SK-N-SH (cell line): ENCODE measurements around the gene KNDC1. TPM values are rescaled to one million over a fixed set of nuclear protein-coding genes. Genes with fewer than 3 reads are reported as not detected.

ENCODE experiments used
- CTCF ChIA-PET: fragments of 300-600, 350-600 bp; formaldehyde crosslinking; extraction: SDS; loops from one replicate; lab custom pipeline; 2021; lab: Yijun Ruan, JAX
- POLR2A ChIA-PET: fragments of 350-600 bp; sonication (Branson Sonifier 250); formaldehyde crosslinking; extraction: SDS; loops from one replicate; lab custom pipeline; 2020; ENCODE audit warnings: antibody characterized with exemption, inconsistent platforms; lab: Yijun Ruan, JAX
- DNase-seq: peaks from one replicate; pipeline ENCODE4 v3.0.0; 2012
- H2AFZ ChIP-seq: fragments of 200-600 bp; sonication (generic); 2 replicates; pipeline ENCODE4 v1.8.1; 2016; ENCODE audit warnings: antibody characterized with exemption, mild to moderate bottlenecking, low read depth
- H3F3A ChIP-seq: fragments of 200-600 bp; sonication (generic); replicated peaks from 2 replicates; pipeline ENCODE3; 2016; ENCODE audit warnings: antibody characterized with exemption, mild to moderate bottlenecking; ENCODE audit not compliant: insufficient read depth
- H3K27ac ChIP-seq, 2 experiments: fragments of 200-500 bp in 1 of 2; fragments of 200-600 bp in 1 of 2; sonication (Bioruptor generic) in 1 of 2; sonication (generic), shearing (Covaris generic) in 1 of 2; 2 replicates each; pipeline versions ENCODE4 v1.5.1 to v1.6.1; 2014 to 2016; ENCODE audit warnings: low read depth in 2 of 2, inconsistent platforms in 1 of 2, low read length in 1 of 2, mild to moderate bottlenecking in 1 of 2, mixed read lengths in 1 of 2
- H3K27me3 ChIP-seq: fragments of 200-600 bp; sonication (generic), shearing (Covaris generic); 2 replicates; pipeline ENCODE4 v1.6.1; 2016; ENCODE audit warnings: mixed run types; ENCODE audit not compliant: insufficient read depth
- H3K36me3 ChIP-seq, 2 experiments: fragments of 200-500 bp in 1 of 2; fragments of 200-600 bp in 1 of 2; sonication (Bioruptor generic) in 1 of 2; sonication (generic) in 1 of 2; replicated peaks in 1 of 2; 2 replicates each; pipeline versions ENCODE3 to v1.5.1; 2014 to 2016; ENCODE audit warnings: low read length in 1 of 2, mild to moderate bottlenecking in 1 of 2; ENCODE audit not compliant: insufficient read depth in 2 of 2, control insufficient read depth in 1 of 2
- H3K4me1 ChIP-seq, 2 experiments: fragments of 200-500 bp in 1 of 2; fragments of 200-600 bp in 1 of 2; sonication (Bioruptor generic) in 1 of 2; sonication (generic), shearing (Covaris generic) in 1 of 2; 2 replicates each; pipeline versions ENCODE4 v1.5.1 to v1.6.1; 2014 to 2016; ENCODE audit warnings: low read depth in 1 of 2, low read length in 1 of 2, mixed run types in 1 of 2; ENCODE audit not compliant: insufficient read depth in 2 of 2, control insufficient read depth in 1 of 2
- H3K4me2 ChIP-seq: fragments of 200-600 bp; sonication (generic), shearing (Covaris generic); 2 replicates; pipeline ENCODE4 v1.6.1; 2017; ENCODE audit warnings: mixed run types
- H3K4me3 ChIP-seq, 2 experiments: fragments of 200-500 bp in 1 of 2; fragments of 200-600 bp in 1 of 2; sonication (Bioruptor generic) in 1 of 2; sonication (generic), shearing (Covaris generic) in 1 of 2; 2 replicates each; pipeline versions ENCODE4 v1.5.1 to v1.8.1; 2014 to 2016; ENCODE audit warnings: low read depth in 2 of 2, inconsistent platforms in 1 of 2, low read length in 1 of 2, mild to moderate bottlenecking in 1 of 2, mixed read lengths in 1 of 2, moderate library complexity in 1 of 2
- H3K79me2 ChIP-seq: fragments of 200-600 bp; sonication (generic); 2 replicates; pipeline ENCODE4 v1.8.1; 2017; ENCODE audit warnings: mild to moderate bottlenecking; ENCODE audit not compliant: insufficient read depth
- H3K9ac ChIP-seq: fragments of 200-600 bp; sonication (generic); 2 replicates; pipeline ENCODE4 v1.6.1; 2017; ENCODE audit warnings: mixed run types
- H3K9me2 ChIP-seq: fragments of 200-600 bp; sonication (generic); 2 replicates; pipeline ENCODE4 v1.6.1; 2017; ENCODE audit warnings: mixed run types
- H3K9me3 ChIP-seq: fragments of 200-600 bp; sonication (generic); 2 replicates; pipeline ENCODE4 v1.6.1; 2017; ENCODE audit warnings: mixed run types, mild to moderate bottlenecking, moderate library complexity
- H4K20me1 ChIP-seq: fragments of 200-600 bp; sonication (generic); 2 replicates; pipeline ENCODE4 v1.6.1; 2017; ENCODE audit warnings: mild to moderate bottlenecking, mixed run types; ENCODE audit not compliant: insufficient read depth
- CHD2 ChIP-seq: fragments of 150-350 bp; IDR thresholded peaks from 2 replicates; pipeline ENCODE4 v1.6.1; 2018; ENCODE audit warnings: low read length; ENCODE audit not compliant: partially characterized antibody
- EP300 ChIP-seq, 2 experiments: IDR thresholded peaks; 2 replicates each; pipeline versions ENCODE4 v1.4.0 to v1.6.1; 2012; ENCODE audit warnings: borderline replicate concordance in 1 of 2, low read depth in 1 of 2, low read length in 1 of 2
- FOSL2 ChIP-seq: IDR thresholded peaks from 2 replicates; pipeline ENCODE4 v1.4.0; 2012; ENCODE audit warnings: low read depth, mild to moderate bottlenecking, moderate library complexity, borderline replicate concordance
- GATA2 ChIP-seq: sonication (generic); formaldehyde crosslinking; IDR thresholded peaks from 2 replicates; pipeline ENCODE4 v1.5.0; 2020; ENCODE audit warnings: mild to moderate bottlenecking, missing genetic modification reagents
- JUND ChIP-seq: IDR thresholded peaks from 2 replicates; pipeline ENCODE4 v1.4.0; 2012
- MAX ChIP-seq: IDR thresholded peaks from 2 replicates; pipeline ENCODE4 v1.4.0; 2012; ENCODE audit warnings: low read depth
- NRF1 ChIP-seq: IDR thresholded peaks from 2 replicates; pipeline ENCODE4 v1.6.1; 2012; ENCODE audit warnings: low read depth, mild to moderate bottlenecking, low read length
- PBX3 ChIP-seq: IDR thresholded peaks from 2 replicates; pipeline ENCODE4; 2012
- RCOR1 ChIP-seq: fragments of 150-350 bp; IDR thresholded peaks from 2 replicates; pipeline ENCODE4 v1.6.1; 2017; ENCODE audit warnings: antibody characterized with exemption, low read length
- RFX5 ChIP-seq: IDR thresholded peaks from 2 replicates; pipeline ENCODE4 v1.6.1; 2012; ENCODE audit warnings: mild to moderate bottlenecking, improper control_type of control experiment, low read length
- RXRA ChIP-seq: IDR thresholded peaks from 2 replicates; pipeline ENCODE4 v1.4.0; 2012; ENCODE audit warnings: low read depth, mild to moderate bottlenecking, borderline replicate concordance
- TEAD4 ChIP-seq: IDR thresholded peaks from 2 replicates; pipeline ENCODE4 v1.4.0; 2012; ENCODE audit warnings: mild to moderate bottlenecking, borderline replicate concordance; ENCODE audit not compliant: insufficient read depth
- USF1 ChIP-seq: IDR thresholded peaks from 2 replicates; pipeline ENCODE4 v1.4.0; 2012; ENCODE audit warnings: low read depth, borderline replicate concordance
- ZBTB33 ChIP-seq: IDR thresholded peaks from 2 replicates; pipeline ENCODE4 v1.4.0; 2012; ENCODE audit warnings: low read depth, borderline replicate concordance
- WGBS: methylation state at CpG from one replicate; pipeline ENCODE4 v1.1.6; 2017; ENCODE audit warnings: low lambda C conversion rate; 5-methylcytosine and 5-hydroxymethylcytosine counted together
- polyA plus RNA-seq, 3 experiments: library from polyadenylated mRNA; depleted of rRNA; stranded (reverse); fragments of >200 nt; gene quantifications; 2 replicates each; pipeline ENCODE4 v1.2.3, GENCODE V29; 2012

Gene KNDC1
- polyA plus RNA-seq, 1 of the 3 experiments (the other 2 are of a cell fraction): 1.4 TPM

GRCh38 chr10:133159611-133159949 lies 439 bp upstream of the KNDC1 start:
- peaks cover 4% of the 10 kb centered on the region for H3F3A ChIP-seq
- POLR2A ChIA-PET: no interaction called here
- no peaks in the 10 kb centered on the region for H3K9me3 ChIP-seq
- WGBS: 0% methylated on average over 1 of the region's 18 CpGs
- H3K36me3 ChIP-seq: no peaks in the 10 kb centered on the region
- no peaks in the 10 kb centered on the region for H3K79me2 ChIP-seq
- H3K9ac ChIP-seq: no peak overlapping the region
- no peak overlapping the region for H3K27ac ChIP-seq
- peaks cover 0 to 22% of the 10 kb centered on the region in 2 experiments; a peak in 1 of 4 replicates for H3K4me1 ChIP-seq
- no peaks in the 10 kb centered on the region for H4K20me1 ChIP-seq
- no peaks in the 10 kb centered on the region for H3K9me2 ChIP-seq
- no peak for DNase-seq
- no peak overlapping the region for H3K4me2 ChIP-seq
- no peak overlapping the region for H2AFZ ChIP-seq
- 0 out of 2 replicates have a peak, but pooled peaks cover 5% of the 10 kb centered on the region for H3K27me3 ChIP-seq
- no peak overlapping the region for H3K4me3 ChIP-seq
- CTCF ChIA-PET: interaction anchor here (1.5 to 3.6 kb wide), 3 partner anchors 16 to 220 kb away, joined by 4 to 13 read pairs (median 4); no protein-coding TSS in a partner anchor
- TF ChIP-seq PBX3 (no peak), NRF1 (no peak), GATA2 (CRISPR knock-in tag) (no peak), RCOR1 (no peak), ZBTB33 (no peak), CHD2 (no peak), MAX (no peak), RXRA (no peak), EP300 (IDR thresholded peaks at IDR 0.05; ENCODE audit: borderline replicate concordance in 1 of 2, low read depth in 1 of 2, low read length in 1 of 2) (no peak), FOSL2 (no peak), TEAD4 (no peak), USF1 (no peak), RFX5 (no peak), JUND (no peak)
